Superior temporal gyrus (tissue), 1 donor: ENCODE data around the gene RNF212.

ENCODE experiments used
- DNase-seq: peaks from one replicate; pipeline ENCODE4 v3.0.0-alpha.2; 2016; ENCODE audit errors: extremely low spot score

Gene RNF212

GRCh38 chr4:1090465-1091440, 22.6 kb downstream of the RNF212 start:
- no peak for DNase-seq

- no peak for DNase-seq
These were observed 23.3 kb downstream of the RNF212 start for GRCh38 chr4:1090036-1090435.

GRCh38 chr4:1087371-1087770, 26.0 kb downstream of the RNF212 start:
- no peak for DNase-seq

GRCh38 chr4:1086011-1086410, 27.4 kb downstream of the RNF212 start:
- no peak for DNase-seq

GRCh38 chr4:1085404-1085799, 28.0 kb downstream of the RNF212 start:
- DNase-seq: no peak

GRCh38 chr4:1084796-1085403, 28.5 kb downstream of the RNF212 start:
- DNase-seq: no peak

GRCh38 chr4:1084394-1084793, 29.0 kb downstream of the RNF212 start:
- no peak for DNase-seq

- no peak for DNase-seq
These were observed 30.9 kb downstream of the RNF212 start for GRCh38 chr4:1082215-1083182.

- no peak for DNase-seq
These were observed 31.7 kb downstream of the RNF212 start for GRCh38 chr4:1081689-1082040.

- DNase-seq: no peak
These were observed 32.2 kb downstream of the RNF212 start for GRCh38 chr4:1080961-1081688.

- DNase-seq: no peak
These were observed 32.9 kb downstream of the RNF212 start for GRCh38 chr4:1080432-1080831.

- no peak for DNase-seq
These were observed 33.6 kb downstream of the RNF212 start for GRCh38 chr4:1079711-1080265.

GRCh38 chr4:1078490-1078889, 34.9 kb downstream of the RNF212 start:
- no peak for DNase-seq

GRCh38 chr4:1077711-1078477, 35.5 kb downstream of the RNF212 start:
- DNase-seq: no peak

- no peak for DNase-seq
These were observed 37.3 kb downstream of the RNF212 start for GRCh38 chr4:1075809-1076699.

GRCh38 chr4:1075225-1075624, 38.1 kb downstream of the RNF212 start:
- DNase-seq: no peak

GRCh38 chr4:1074077-1074476, 39.3 kb downstream of the RNF212 start:
- DNase-seq: no peak

GRCh38 chr4:1072830-1073446, 40.4 kb downstream of the RNF212 start:
- peak; percentile 68 for DNase-seq

- DNase-seq: no peak
These were observed 44.0 kb downstream of the RNF212 start for GRCh38 chr4:1069394-1069793.
